ENCODE data around the gene KAT2A.

KAT2A gene

DNA sequence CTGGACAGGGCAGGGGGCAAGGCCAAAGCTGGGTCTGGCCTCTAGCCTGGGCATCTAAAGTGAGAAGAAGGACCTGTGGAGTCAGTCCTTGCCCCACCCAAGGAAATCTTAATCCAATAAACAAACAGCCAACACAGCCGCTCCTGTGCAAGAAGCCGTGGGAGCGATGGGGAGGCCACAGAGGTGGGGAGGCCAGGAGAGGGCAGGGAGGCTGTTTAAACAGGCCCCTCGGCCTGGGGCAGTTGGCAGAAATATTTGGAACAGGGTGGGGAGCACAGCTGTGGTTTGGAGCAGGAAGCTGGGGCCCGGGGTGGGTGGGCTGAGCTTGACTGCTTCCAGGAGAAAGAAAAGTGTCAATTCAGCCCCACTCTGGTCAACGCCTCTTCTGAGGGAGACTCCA, 28.2 kb downstream of the KAT2A start:
- H3K27me3 ChIP-seq (ENCODE audit: control insufficient read depth, insufficient read depth, low read length) = peaks cover 10% of the 10 kb centered on the region; the same call in 1 of the 2 replicates
- no peak overlapping the region for H3K4me3 ChIP-seq (ENCODE audit: low read length)
- H3K4me1 ChIP-seq (ENCODE audit: control insufficient read depth, insufficient read depth, low read length) = peaks cover 1% of the 10 kb centered on the region; the same call in 1 of the 2 replicates
- H3K36me3 ChIP-seq (ENCODE audit: control insufficient read depth, insufficient read depth, low read length) = peaks cover 3% of the 10 kb centered on the region; the same call in 1 of the 2 replicates
- DNase-seq (ENCODE audit: low read depth, low spot score) = no peak
- WGBS (ENCODE audit: insufficient coverage, insufficient read length) = no CpG with 5 or more reads among the region's 6 CpGs
- H3K27ac ChIP-seq (ENCODE audit: low read length) = no peak overlapping the region
- H3K9me3 ChIP-seq (ENCODE audit: control insufficient read depth, insufficient read depth, low read length) = no peaks in the 10 kb centered on the region

GRCh38 chr17:42090964-42091790, 30.0 kb downstream of the KAT2A start:
- no peak for DNase-seq (ENCODE audit: low read depth, low spot score)
- Histone ChIP-seq H3K4me1 (ENCODE audit: control insufficient read depth, insufficient read depth, low read length) (peaks cover 1% of the 10 kb centered on the region; the same call in 1 of the 2 replicates), H3K27me3 (ENCODE audit: control insufficient read depth, insufficient read depth, low read length) (no peaks in the 10 kb centered on the region), H3K9me3 (ENCODE audit: control insufficient read depth, insufficient read depth, low read length) (no peaks in the 10 kb centered on the region), H3K4me3 (ENCODE audit: low read length) (no peak overlapping the region), H3K36me3 (ENCODE audit: control insufficient read depth, insufficient read depth, low read length) (peaks cover under 1% of the 10 kb centered on the region; the same call in 1 of the 2 replicates), H3K27ac (ENCODE audit: low read length) (no peak overlapping the region)
- WGBS (ENCODE audit: insufficient coverage, insufficient read length) = no CpG with 5 or more reads among the region's 8 CpGs

DNA sequence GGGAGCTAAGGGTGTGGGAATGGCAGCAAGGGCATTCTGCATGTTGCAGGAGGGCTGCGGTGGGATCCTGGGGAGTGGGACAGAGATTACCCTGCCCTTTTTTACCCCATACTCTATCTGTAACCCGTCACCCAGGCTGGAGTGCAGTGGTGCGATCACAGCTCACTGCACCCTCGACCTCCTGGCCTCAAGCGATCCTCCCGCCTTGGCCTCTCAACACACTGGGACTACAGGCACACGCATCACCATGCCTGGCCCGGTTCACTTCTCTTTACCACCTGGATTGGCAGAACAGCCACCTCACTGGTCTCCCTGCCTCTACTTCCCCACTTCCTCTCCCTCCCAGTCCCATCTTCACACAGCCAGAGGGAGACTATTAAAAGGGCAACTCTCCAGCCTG, 32.4 kb downstream of the KAT2A start:
- H3K27ac ChIP-seq (ENCODE audit: low read length) = no peak overlapping the region
- H3K36me3 ChIP-seq (ENCODE audit: control insufficient read depth, insufficient read depth, low read length) = no peaks in the 10 kb centered on the region
- H3K4me1 ChIP-seq (ENCODE audit: control insufficient read depth, insufficient read depth, low read length) = peaks cover 1% of the 10 kb centered on the region; the same call in 1 of the 2 replicates
- H3K9me3 ChIP-seq (ENCODE audit: control insufficient read depth, insufficient read depth, low read length) = no peaks in the 10 kb centered on the region
- no peak overlapping the region for H3K4me3 ChIP-seq (ENCODE audit: low read length)
- no peaks in the 10 kb centered on the region for H3K27me3 ChIP-seq (ENCODE audit: control insufficient read depth, insufficient read depth, low read length)
- no CpG with 5 or more reads among the region's 8 CpGs for WGBS (ENCODE audit: insufficient coverage, insufficient read length)
- DNase-seq (ENCODE audit: low read depth, low spot score) = no peak

DNA sequence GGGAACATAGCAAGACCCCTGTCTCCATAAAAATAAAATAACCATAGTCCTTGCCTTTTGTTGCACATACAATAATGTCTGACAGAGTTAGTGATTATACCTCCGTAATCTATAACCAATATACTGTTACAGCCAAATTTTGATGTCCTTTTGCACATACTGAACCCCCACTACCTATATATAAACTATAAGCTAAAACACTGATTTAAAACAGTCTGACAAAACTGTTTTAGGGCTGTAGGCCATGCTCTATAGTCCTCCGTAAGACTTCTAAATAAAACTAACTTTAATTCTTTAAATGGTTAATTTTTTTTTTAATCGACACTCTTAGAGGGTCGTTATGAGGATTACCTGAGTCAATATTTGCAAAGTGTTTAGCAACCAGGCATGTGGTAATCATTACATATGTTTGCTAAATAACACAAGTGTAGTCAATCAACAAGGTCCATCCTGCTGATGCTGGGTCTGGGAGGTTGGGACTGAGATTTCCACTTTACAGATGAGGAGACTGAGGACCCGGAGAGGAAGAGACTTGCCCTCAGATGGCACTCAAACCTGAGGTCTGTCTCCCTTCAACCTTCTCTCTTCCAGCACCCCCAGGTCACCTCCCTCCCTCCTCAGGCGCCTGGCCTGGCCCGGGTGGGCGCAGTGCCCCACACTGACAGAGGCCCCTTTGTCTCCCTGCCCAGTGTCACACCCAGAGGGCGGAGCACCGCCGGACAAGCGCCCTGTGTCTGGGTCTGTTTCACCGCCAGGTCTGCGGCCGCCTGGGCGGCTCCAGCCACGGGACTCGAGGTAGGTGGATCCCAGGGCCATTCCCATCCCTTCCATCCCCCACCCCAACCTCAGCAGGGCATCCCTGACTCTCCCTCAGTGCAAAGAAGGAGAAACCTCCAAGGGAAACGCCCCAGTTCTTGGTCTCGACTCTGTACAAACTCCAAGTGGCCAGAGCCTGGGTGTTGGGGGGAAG, 33.1 kb downstream of the KAT2A start:
- DNase-seq (ENCODE audit: low read depth, low spot score) = no peak
- H3K36me3 ChIP-seq (ENCODE audit: control insufficient read depth, insufficient read depth, low read length) = no peaks in the 10 kb centered on the region
- peaks cover 1% of the 10 kb centered on the region; the same call in 1 of the 2 replicates for H3K4me1 ChIP-seq (ENCODE audit: control insufficient read depth, insufficient read depth, low read length)
- no peak overlapping the region for H3K4me3 ChIP-seq (ENCODE audit: low read length)
- no CpG with 5 or more reads among the region's 20 CpGs for WGBS (ENCODE audit: insufficient coverage, insufficient read length)
- no peaks in the 10 kb centered on the region for H3K9me3 ChIP-seq (ENCODE audit: control insufficient read depth, insufficient read depth, low read length)
- H3K27ac ChIP-seq (ENCODE audit: low read length) = no peak overlapping the region
- no peaks in the 10 kb centered on the region for H3K27me3 ChIP-seq (ENCODE audit: control insufficient read depth, insufficient read depth, low read length)

GRCh38 chr17:42087042-42087701, 34.0 kb downstream of the KAT2A start:
- Histone ChIP-seq H3K27ac (ENCODE audit: low read length) (no peak overlapping the region), H3K9me3 (ENCODE audit: control insufficient read depth, insufficient read depth, low read length) (no peaks in the 10 kb centered on the region), H3K36me3 (ENCODE audit: control insufficient read depth, insufficient read depth, low read length) (no peaks in the 10 kb centered on the region), H3K4me3 (ENCODE audit: low read length) (no peak overlapping the region), H3K27me3 (ENCODE audit: control insufficient read depth, insufficient read depth, low read length) (no peaks in the 10 kb centered on the region), H3K4me1 (ENCODE audit: control insufficient read depth, insufficient read depth, low read length) (no peaks in the 10 kb centered on the region)
- no peak for DNase-seq (ENCODE audit: low read depth, low spot score)
- WGBS (ENCODE audit: insufficient coverage, insufficient read length) = no CpG with 5 or more reads among the region's 7 CpGs

- Histone ChIP-seq H3K4me3 (ENCODE audit: low read length) (no peak overlapping the region), H3K27me3 (ENCODE audit: control insufficient read depth, insufficient read depth, low read length) (no peaks in the 10 kb centered on the region), H3K9me3 (ENCODE audit: control insufficient read depth, insufficient read depth, low read length) (no peaks in the 10 kb centered on the region), H3K36me3 (ENCODE audit: control insufficient read depth, insufficient read depth, low read length) (no peaks in the 10 kb centered on the region), H3K27ac (ENCODE audit: low read length) (no peak overlapping the region), H3K4me1 (ENCODE audit: control insufficient read depth, insufficient read depth, low read length) (0 out of 2 replicates have a peak, but pooled peaks cover 1% of the 10 kb centered on the region)
- DNase-seq (ENCODE audit: low read depth, low spot score) = no peak
- no CpG with 5 or more reads among the region's 9 CpGs for WGBS (ENCODE audit: insufficient coverage, insufficient read length)
These were observed 39.5 kb downstream of the KAT2A start for GRCh38 chr17:42081516-42082129.

DNA sequence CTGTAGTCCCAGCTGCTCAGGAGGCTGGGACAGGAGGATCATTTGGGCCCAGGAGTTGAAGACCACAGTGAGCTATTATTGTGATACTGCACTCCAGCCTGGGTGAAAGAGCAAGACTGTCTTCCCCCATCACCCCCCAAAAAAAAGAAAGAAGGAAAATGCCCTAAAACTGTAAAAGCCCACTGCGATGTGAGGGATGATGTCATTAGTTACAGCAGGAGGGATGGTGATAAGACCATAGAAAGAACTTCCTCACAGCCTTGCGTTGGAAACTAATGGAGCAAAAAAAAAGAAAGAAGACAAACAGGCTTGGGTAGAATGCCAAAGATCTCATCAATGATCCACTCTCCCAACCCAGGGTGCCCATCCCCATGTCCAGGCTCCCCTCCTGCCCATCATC, 41.6 kb downstream of the KAT2A start:
- H3K27me3 ChIP-seq (ENCODE audit: control insufficient read depth, insufficient read depth, low read length) = no peaks in the 10 kb centered on the region
- no peak overlapping the region for H3K27ac ChIP-seq (ENCODE audit: low read length)
- no peak for DNase-seq (ENCODE audit: low read depth, low spot score)
- no peaks in the 10 kb centered on the region for H3K9me3 ChIP-seq (ENCODE audit: control insufficient read depth, insufficient read depth, low read length)
- no peaks in the 10 kb centered on the region for H3K36me3 ChIP-seq (ENCODE audit: control insufficient read depth, insufficient read depth, low read length)
- 0 out of 2 replicates have a peak, but pooled peaks cover 1% of the 10 kb centered on the region for H3K4me1 ChIP-seq (ENCODE audit: control insufficient read depth, insufficient read depth, low read length)
- WGBS (ENCODE audit: insufficient coverage, insufficient read length) = no CpG with 5 or more reads among the region's 2 CpGs
- no peak overlapping the region for H3K4me3 ChIP-seq (ENCODE audit: low read length)

DNA sequence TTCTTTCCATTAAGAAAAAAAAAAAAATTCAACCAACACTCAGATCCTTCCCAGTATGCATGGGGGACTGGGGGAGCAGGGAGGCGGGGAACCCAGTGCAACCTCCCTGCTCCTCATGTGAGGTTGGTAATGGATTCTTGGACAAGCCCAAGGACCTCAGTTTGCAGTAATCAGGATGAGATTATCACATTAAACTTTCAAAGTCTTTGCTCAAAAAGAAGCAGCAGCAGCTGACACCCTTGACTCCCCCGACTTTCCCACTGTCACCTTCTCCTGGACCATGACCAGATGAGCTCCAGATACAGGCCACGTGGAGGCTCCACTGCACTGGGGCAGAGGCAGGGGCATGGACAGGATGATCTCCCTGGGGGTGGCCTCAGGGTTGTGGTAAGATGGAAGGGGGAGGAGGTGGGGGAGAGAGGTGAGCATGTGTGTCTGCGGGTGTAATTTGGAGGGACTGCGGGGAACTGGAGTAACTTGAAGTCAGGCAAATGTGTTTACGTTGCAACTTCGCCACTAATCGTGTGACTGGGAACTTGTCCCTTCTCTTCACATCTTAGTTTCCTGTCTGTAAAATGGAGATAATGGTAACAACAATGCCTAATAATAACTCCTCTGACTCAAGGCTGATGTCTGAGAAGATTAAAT, 42.6 kb downstream of the KAT2A start:
- no peaks in the 10 kb centered on the region for H3K9me3 ChIP-seq (ENCODE audit: control insufficient read depth, insufficient read depth, low read length)
- no peaks in the 10 kb centered on the region for H3K27me3 ChIP-seq (ENCODE audit: control insufficient read depth, insufficient read depth, low read length)
- H3K36me3 ChIP-seq (ENCODE audit: control insufficient read depth, insufficient read depth, low read length) = no peaks in the 10 kb centered on the region
- DNase-seq (ENCODE audit: low read depth, low spot score) = no peak
- WGBS (ENCODE audit: insufficient coverage, insufficient read length) = no CpG with 5 or more reads among the region's 8 CpGs
- no peak overlapping the region for H3K27ac ChIP-seq (ENCODE audit: low read length)
- H3K4me1 ChIP-seq (ENCODE audit: control insufficient read depth, insufficient read depth, low read length) = 0 out of 2 replicates have a peak, but pooled peaks cover 1% of the 10 kb centered on the region
- H3K4me3 ChIP-seq (ENCODE audit: low read length) = no peak overlapping the region

GRCh38 chr17:42077755-42078154, 43.4 kb downstream of the KAT2A start:
- Histone ChIP-seq H3K27me3 (ENCODE audit: control insufficient read depth, insufficient read depth, low read length) (no peaks in the 10 kb centered on the region), H3K27ac (ENCODE audit: low read length) (no peak overlapping the region), H3K36me3 (ENCODE audit: control insufficient read depth, insufficient read depth, low read length) (no peaks in the 10 kb centered on the region), H3K9me3 (ENCODE audit: control insufficient read depth, insufficient read depth, low read length) (no peaks in the 10 kb centered on the region), H3K4me1 (ENCODE audit: control insufficient read depth, insufficient read depth, low read length) (0 out of 2 replicates have a peak, but pooled peaks cover 1% of the 10 kb centered on the region), H3K4me3 (ENCODE audit: low read length) (no peak overlapping the region)
- WGBS (ENCODE audit: insufficient coverage, insufficient read length) = no CpG with 5 or more reads among the region's 5 CpGs
- DNase-seq (ENCODE audit: low read depth, low spot score) = no peak
